HG03558 (cell line): ENCODE results near the gene SSH2.
"Not testable (repeated sequence)": the region's sequence is repeated elsewhere in the genome, so short reads cannot be mapped to it uniquely, and the experiment has no call there.

Source experiments
- ATAC-seq: cut with Tn5 transposase; IDR thresholded peaks from one replicate; pipeline ENCODE4 v1.9.1; 2021; ENCODE audit warnings: moderate number of reproducible peaks; ENCODE audit not compliant: unreplicated experiment; ENCODE audit errors: extremely low read depth

The SSH2 gene

GRCh38 chr17:29791336-29792080, 138.5 kb downstream of the SSH2 start:
- ATAC-seq, result no peak

GRCh38 chr17:29789196-29790170, 140.5 kb downstream of the SSH2 start:
- no peak for ATAC-seq

GRCh38 chr17:29787995-29788394, 142.0 kb downstream of the SSH2 start:
- ATAC-seq, result no peak

GRCh38 chr17:29782917-29783316, 147.1 kb downstream of the SSH2 start:
- no peak for ATAC-seq

- not testable (repeated sequence) for ATAC-seq
Measured at GRCh38 chr17:29779812-29780190, 150.2 kb downstream of the SSH2 start.

GRCh38 chr17:29778956-29779811, 150.8 kb downstream of the SSH2 start:
- no peak for ATAC-seq

- no peak for ATAC-seq
Measured at GRCh38 chr17:29777663-29778062, 152.4 kb downstream of the SSH2 start.

- no peak for ATAC-seq
Measured at GRCh38 chr17:29776026-29776425, 154.0 kb downstream of the SSH2 start.

- ATAC-seq, result no peak
Measured at GRCh38 chr17:29772981-29773380, 157.0 kb downstream of the SSH2 start.

- no peak for ATAC-seq
Measured at GRCh38 chr17:29771546-29771945, 158.5 kb downstream of the SSH2 start.

- no peak for ATAC-seq
Measured at GRCh38 chr17:29769225-29769624, 160.8 kb downstream of the SSH2 start.

- ATAC-seq, result no peak
Measured at GRCh38 chr17:29766796-29767327, 163.2 kb downstream of the SSH2 start.

- no peak for ATAC-seq
Measured at GRCh38 chr17:29764748-29765147, 165.3 kb downstream of the SSH2 start.

- no peak for ATAC-seq
Measured at GRCh38 chr17:29764217-29764616, 165.8 kb downstream of the SSH2 start.

GRCh38 chr17:29763273-29763672, 166.8 kb downstream of the SSH2 start:
- ATAC-seq, result no peak

- ATAC-seq, result no peak
Measured at GRCh38 chr17:29761040-29761761, 168.8 kb downstream of the SSH2 start.

GRCh38 chr17:29760279-29761039, 169.6 kb downstream of the SSH2 start:
- ATAC-seq, result no peak

- no peak for ATAC-seq
Measured at GRCh38 chr17:29758255-29758654, 171.8 kb downstream of the SSH2 start.

GRCh38 chr17:29757788-29758187, 172.2 kb downstream of the SSH2 start:
- ATAC-seq, result no peak
